HCT116 (cell line): ENCODE measurements around the gene SPACA6. TPM values are rescaled to one million over a fixed set of nuclear protein-coding genes. Genes with fewer than 3 reads are reported as not detected.

Experiments used
- ATAC-seq: fragments of 200-7000 bp; cut with Tn5 transposase; 2 replicates; pipeline ENCODE4 v1.9.1; 2020; ENCODE audit warnings: mild to moderate bottlenecking, moderate library complexity
- BruUV-seq: library from RNA; stranded (reverse); fragments of 400-500 nt; replicated peaks from 2 replicates; lab custom pipeline; 2021; lab: Mats Ljungman, UMichigan
- CTCF ChIA-PET: fragments of 300-600 bp; sonication (Branson Sonifier 250); formaldehyde crosslinking; loops from one replicate; lab custom pipeline; 2021; ENCODE audit warnings: antibody characterized with exemption; lab: Charles Lee
- POLR2A ChIA-PET: fragments of 300-600, 350-600 bp; sonication (Branson Sonifier 250); formaldehyde crosslinking; loops from one replicate; lab custom pipeline; 2021; ENCODE audit warnings: antibody characterized with exemption; lab: Charles Lee
- RAD21 ChIA-PET, 2 experiments: fragments of 300-600 bp; sonication (Branson Sonifier 250); formaldehyde crosslinking; loops; one replicate each; lab custom pipeline; 2023; ENCODE audit warnings: low total read pairs in 2 of 2; ENCODE audit not compliant: uncharacterized antibody in 2 of 2, unreplicated experiment in 2 of 2, low non-redundant PET in 1 of 2; lab: Charles Lee
- DNase-seq: peaks from one replicate; pipeline ENCODE4 v3.0.0-alpha.2; 2010; ENCODE audit warnings: low read depth, low spot score
- H2AFZ ChIP-seq: fragments of 200-600 bp; shearing (Covaris generic), sonication (generic); 2 replicates; pipeline ENCODE4 v1.6.1; 2017; ENCODE audit warnings: low read depth, mixed run types, mixed read lengths, antibody characterized with exemption, low read length; ENCODE audit not compliant: poor library complexity, severe bottlenecking
- H3K27ac ChIP-seq: 2 replicates; pipeline ENCODE4 v1.5.1; 2012; ENCODE audit warnings: low read depth, low read length
- H3K27me3 ChIP-seq: fragments of 200-600 bp; sonication (generic); 2 replicates; pipeline ENCODE4 v1.6.1; 2016; ENCODE audit warnings: mixed run types, low read length, mixed read lengths; ENCODE audit not compliant: insufficient read depth
- H3K36me3 ChIP-seq, 2 experiments: fragments of 200-500 bp in 1 of 2; fragments of 200-600 bp in 1 of 2; sonication (Bioruptor generic) in 1 of 2; sonication (generic) in 1 of 2; 2 replicates each; pipeline versions ENCODE4 v1.5.1 to v1.6.1; 2014 to 2016; ENCODE audit warnings: low read length in 2 of 2, inconsistent platforms in 1 of 2, mixed read lengths in 1 of 2, mixed run types in 1 of 2; ENCODE audit not compliant: insufficient read depth in 2 of 2, control insufficient read depth in 1 of 2
- H3K4me1 ChIP-seq, 2 experiments: fragments of 200-600 bp in 1 of 2; sonication (generic) in 1 of 2; 2 replicates each; pipeline versions ENCODE4 v1.5.1 to v1.6.1; 2012 to 2017; ENCODE audit warnings: low read length in 2 of 2, inconsistent platforms in 1 of 2, mild to moderate bottlenecking in 1 of 2, mixed read lengths in 1 of 2, mixed run types in 1 of 2, moderate library complexity in 1 of 2; ENCODE audit not compliant: insufficient read depth in 2 of 2, control insufficient read depth in 1 of 2
- H3K4me2 ChIP-seq: fragments of 200-600 bp; sonication (generic); 2 replicates; pipeline ENCODE4 v1.6.1; 2017; ENCODE audit warnings: mixed run types, low read length, mixed read lengths
- H3K4me3 ChIP-seq, 2 experiments: fragments of 200-600 bp in 1 of 2; sonication (generic) in 1 of 2; replicated peaks in 1 of 2; 2 replicates each; pipeline ENCODE4 v1.5.1; 2011 to 2016; ENCODE audit warnings: low read length in 2 of 2, control low read depth in 1 of 2, low read depth in 1 of 2, mild to moderate bottlenecking in 1 of 2, mixed read lengths in 1 of 2, mixed run types in 1 of 2
- H3K79me2 ChIP-seq: fragments of 200-600 bp; sonication (generic); 2 replicates; pipeline ENCODE4 v1.6.1; 2017; ENCODE audit warnings: mild to moderate bottlenecking, mixed run types, low read length, moderate library complexity, mixed read lengths; ENCODE audit not compliant: insufficient read depth
- H3K9ac ChIP-seq: fragments of 200-600 bp; sonication (generic); 2 replicates; pipeline ENCODE4 v1.6.1; 2016; ENCODE audit warnings: low read length, mixed read lengths
- H3K9me2 ChIP-seq: fragments of 200-600 bp; sonication (generic), shearing (Covaris generic); 2 replicates; pipeline ENCODE4 v1.6.1; 2017; ENCODE audit warnings: mixed run types, mild to moderate bottlenecking, moderate library complexity; ENCODE audit not compliant: insufficient read depth
- H3K9me3 ChIP-seq, 2 experiments: fragments of 200-500 bp in 1 of 2; fragments of 200-600 bp in 1 of 2; sonication (Bioruptor generic) in 1 of 2; sonication (generic) in 1 of 2; 2 replicates each; pipeline ENCODE4 v1.6.1; 2014 to 2017; ENCODE audit warnings: low read length in 2 of 2, mixed read lengths in 2 of 2, inconsistent platforms in 1 of 2, low read depth in 1 of 2, mild to moderate bottlenecking in 1 of 2, mixed run types in 1 of 2, moderate library complexity in 1 of 2; ENCODE audit not compliant: control insufficient read depth in 1 of 2, insufficient read depth in 1 of 2
- H4K20me1 ChIP-seq: fragments of 200-600 bp; sonication (generic), shearing (Covaris generic); 2 replicates; pipeline ENCODE4 v1.6.1; 2017; ENCODE audit warnings: mixed run types, mild to moderate bottlenecking, moderate library complexity; ENCODE audit not compliant: insufficient read depth
- EZH2phosphoT487 ChIP-seq: fragments of 200-600 bp; IDR thresholded peaks from 2 replicates; pipeline ENCODE4 v1.6.1; 2018; ENCODE audit warnings: antibody characterized with exemption, borderline replicate concordance
- POLR2A ChIP-seq: IDR thresholded peaks from 2 replicates; pipeline ENCODE4 v1.7.0; 2011; ENCODE audit warnings: borderline replicate concordance; ENCODE audit not compliant: insufficient read depth, insufficient read length; ENCODE audit errors: extremely low read depth
- SP1 ChIP-seq: IDR thresholded peaks from 2 replicates; pipeline ENCODE4 v1.6.1; 2012; ENCODE audit warnings: low read depth
- SRF ChIP-seq: IDR thresholded peaks from 2 replicates; pipeline ENCODE4 v1.6.1; 2012; ENCODE audit warnings: low read depth
- ZNF274 ChIP-seq: fragments of 200-500 bp; sonication (Bioruptor generic); IDR thresholded peaks from 2 replicates; pipeline ENCODE4 v1.6.1; 2014; ENCODE audit warnings: mild to moderate bottlenecking, low read depth, low read length, inconsistent platforms
- intact Hi-C: fragments of 100-400 bp; cut with micrococcal nuclease; formaldehyde crosslinking; loops from 2 replicates; pipeline ENCODE4 v1.10.0; 2022
- total RNA-seq: library from RNA; stranded (reverse); gene quantifications from one replicate; pipeline ENCODE4 v1.2.1, GENCODE V29; 2021; ENCODE audit not compliant: unreplicated experiment
- TF ChIP-seq, protein P1 (sequence below), 3 experiments: fragments of 200-600 bp in 1 of 3; sonication (generic) in 1 of 3; IDR thresholded peaks in 2 of 3; conservative IDR thresholded peaks in 1 of 3; 2 replicates each; pipeline ENCODE4 v1.5.1; 2012 to 2017; ENCODE audit warnings: low read depth in 2 of 3, low read length in 2 of 3, antibody characterized with exemption in 1 of 3, borderline replicate concordance in 1 of 3, control low read depth in 1 of 3, mild to moderate bottlenecking in 1 of 3, mixed read lengths in 1 of 3, mixed run types in 1 of 3, moderate library complexity in 1 of 3; ENCODE audit not compliant: insufficient read depth in 1 of 3

The SPACA6 gene
- total RNA-seq, 1 experiment from 2014 or later: 13.9 TPM

GRCh38 chr19:51691584-51692428 lies 1.3 kb upstream of the SPACA6 start:
- TF ChIP-seq SRF (no peak), SP1 (no peak), ZNF274 (no peak), POLR2A (no peak), EZH2phosphoT487 (no peak)
- TF ChIP-seq, protein P1, sequence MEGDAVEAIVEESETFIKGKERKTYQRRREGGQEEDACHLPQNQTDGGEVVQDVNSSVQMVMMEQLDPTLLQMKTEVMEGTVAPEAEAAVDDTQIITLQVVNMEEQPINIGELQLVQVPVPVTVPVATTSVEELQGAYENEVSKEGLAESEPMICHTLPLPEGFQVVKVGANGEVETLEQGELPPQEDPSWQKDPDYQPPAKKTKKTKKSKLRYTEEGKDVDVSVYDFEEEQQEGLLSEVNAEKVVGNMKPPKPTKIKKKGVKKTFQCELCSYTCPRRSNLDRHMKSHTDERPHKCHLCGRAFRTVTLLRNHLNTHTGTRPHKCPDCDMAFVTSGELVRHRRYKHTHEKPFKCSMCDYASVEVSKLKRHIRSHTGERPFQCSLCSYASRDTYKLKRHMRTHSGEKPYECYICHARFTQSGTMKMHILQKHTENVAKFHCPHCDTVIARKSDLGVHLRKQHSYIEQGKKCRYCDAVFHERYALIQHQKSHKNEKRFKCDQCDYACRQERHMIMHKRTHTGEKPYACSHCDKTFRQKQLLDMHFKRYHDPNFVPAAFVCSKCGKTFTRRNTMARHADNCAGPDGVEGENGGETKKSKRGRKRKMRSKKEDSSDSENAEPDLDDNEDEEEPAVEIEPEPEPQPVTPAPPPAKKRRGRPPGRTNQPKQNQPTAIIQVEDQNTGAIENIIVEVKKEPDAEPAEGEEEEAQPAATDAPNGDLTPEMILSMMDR (IDR thresholded peaks at IDR 0.05 in 2 of 3, conservative IDR thresholded peaks at IDR 0.05 in 1 of 3; ENCODE audit: borderline replicate concordance in 1 of 3, insufficient read depth in 1 of 3, low read depth in 2 of 3, low read length in 2 of 3): no peak
- TF ChIP-seq, all 23 proteins: peak for 0
- DNase-seq (no peak), ATAC-seq (no peak)
- Histone ChIP-seq H3K4me1 (peaks cover 14 to 36% of the 10 kb centered on the region in 2 experiments), H3K4me3 (no peak overlapping the region; a peak in 1 of 4 replicates), H3K9me3 (no peaks in the 10 kb centered on the region), H3K79me2 (peaks cover 52% of the 10 kb centered on the region), H3K27me3 (no peaks in the 10 kb centered on the region), H3K4me2 (peak overlapping the region; percentile 88), H3K36me3 (peaks cover 5 to 9% of the 10 kb centered on the region in 2 experiments; a peak in 2 of 4 replicates), H3K9me2 (no peaks in the 10 kb centered on the region), H2AFZ (no peak overlapping the region), H4K20me1 (no peaks in the 10 kb centered on the region), H3K9ac (peak overlapping the region; percentile 67; the same call in 1 of the 2 replicates), H3K27ac (peak overlapping the region; percentile 66)
- intact Hi-C loops: no loop called here
- RAD21 ChIA-PET: no interaction called here
- no TSS peak for BruUV-seq
- CTCF ChIA-PET: no interaction called here
- POLR2A ChIA-PET: interaction anchor here (0.6 kb wide), 1 partner anchor 47 kb away, joined by 4 read pairs; no protein-coding TSS in a partner anchor
